Measurements from ENCODE around the gene PRR16.

The PRR16 gene

DNA sequence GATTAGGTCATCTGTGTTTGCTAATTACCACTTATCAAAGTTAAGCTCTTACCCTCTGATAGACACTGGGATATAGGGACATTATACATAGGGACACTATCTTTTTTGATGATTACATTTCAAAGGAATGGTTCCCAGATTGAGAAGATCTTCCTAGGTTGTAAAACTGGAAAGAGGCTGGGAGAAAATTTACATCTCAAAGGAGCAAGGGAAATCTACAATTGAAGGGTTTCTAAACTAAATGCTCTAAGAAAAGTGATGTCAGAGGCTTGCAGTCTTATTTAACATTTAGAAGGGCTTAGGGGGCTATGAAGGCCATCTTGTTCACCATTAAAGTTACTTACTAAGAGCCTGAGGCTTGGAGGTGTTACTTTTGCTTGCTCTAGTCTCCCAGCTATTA is 242.8 kb downstream of the PRR16 start:
- TF ChIP-seq TAF1 (IDR thresholded peaks at IDR 0.05; ENCODE audit: borderline replicate concordance, insufficient read depth, low read length) (no peak), FOXP2 (optimal IDR thresholded peaks at IDR 0.05; ENCODE audit: borderline replicate concordance, extremely low read depth, extremely low read length, insufficient read depth) (no peak), POLR2AphosphoS5 (IDR thresholded peaks at IDR 0.05; ENCODE audit: low read depth, low read length) (no peak), SIN3A (IDR thresholded peaks at IDR 0.05; ENCODE audit: borderline replicate concordance, insufficient read depth, low read length) (no peak)
- TF ChIP-seq, protein P1, sequence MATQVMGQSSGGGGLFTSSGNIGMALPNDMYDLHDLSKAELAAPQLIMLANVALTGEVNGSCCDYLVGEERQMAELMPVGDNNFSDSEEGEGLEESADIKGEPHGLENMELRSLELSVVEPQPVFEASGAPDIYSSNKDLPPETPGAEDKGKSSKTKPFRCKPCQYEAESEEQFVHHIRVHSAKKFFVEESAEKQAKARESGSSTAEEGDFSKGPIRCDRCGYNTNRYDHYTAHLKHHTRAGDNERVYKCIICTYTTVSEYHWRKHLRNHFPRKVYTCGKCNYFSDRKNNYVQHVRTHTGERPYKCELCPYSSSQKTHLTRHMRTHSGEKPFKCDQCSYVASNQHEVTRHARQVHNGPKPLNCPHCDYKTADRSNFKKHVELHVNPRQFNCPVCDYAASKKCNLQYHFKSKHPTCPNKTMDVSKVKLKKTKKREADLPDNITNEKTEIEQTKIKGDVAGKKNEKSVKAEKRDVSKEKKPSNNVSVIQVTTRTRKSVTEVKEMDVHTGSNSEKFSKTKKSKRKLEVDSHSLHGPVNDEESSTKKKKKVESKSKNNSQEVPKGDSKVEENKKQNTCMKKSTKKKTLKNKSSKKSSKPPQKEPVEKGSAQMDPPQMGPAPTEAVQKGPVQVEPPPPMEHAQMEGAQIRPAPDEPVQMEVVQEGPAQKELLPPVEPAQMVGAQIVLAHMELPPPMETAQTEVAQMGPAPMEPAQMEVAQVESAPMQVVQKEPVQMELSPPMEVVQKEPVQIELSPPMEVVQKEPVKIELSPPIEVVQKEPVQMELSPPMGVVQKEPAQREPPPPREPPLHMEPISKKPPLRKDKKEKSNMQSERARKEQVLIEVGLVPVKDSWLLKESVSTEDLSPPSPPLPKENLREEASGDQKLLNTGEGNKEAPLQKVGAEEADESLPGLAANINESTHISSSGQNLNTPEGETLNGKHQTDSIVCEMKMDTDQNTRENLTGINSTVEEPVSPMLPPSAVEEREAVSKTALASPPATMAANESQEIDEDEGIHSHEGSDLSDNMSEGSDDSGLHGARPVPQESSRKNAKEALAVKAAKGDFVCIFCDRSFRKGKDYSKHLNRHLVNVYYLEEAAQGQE (IDR thresholded peaks at IDR 0.05; ENCODE audit: insufficient read depth in 1 of 2, low read depth in 2 of 2, low read length in 2 of 2), result no peak

DNA sequence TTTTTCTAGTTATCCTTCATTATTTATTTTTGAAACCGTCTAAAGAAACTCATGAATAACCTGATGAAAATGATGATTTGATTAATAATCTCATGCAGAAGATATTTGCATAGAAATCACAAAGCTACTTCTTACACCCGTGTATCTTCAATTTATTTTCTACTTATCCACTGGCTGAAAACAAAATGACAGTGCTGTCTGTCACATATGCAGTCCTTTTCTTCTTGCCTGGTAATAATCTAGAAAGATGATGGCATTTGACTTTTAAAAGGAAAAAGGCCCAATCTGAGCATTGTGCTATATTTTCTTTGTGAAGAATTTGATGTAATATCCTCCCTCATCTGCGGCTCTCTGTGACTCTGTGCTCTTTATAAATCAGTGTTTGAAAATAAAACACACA is 253.3 kb downstream of the PRR16 start:
- TF ChIP-seq FOXP2 (optimal IDR thresholded peaks at IDR 0.05; ENCODE audit: borderline replicate concordance, extremely low read depth, extremely low read length, insufficient read depth), result no peak
- TF ChIP-seq POLR2AphosphoS5 (IDR thresholded peaks at IDR 0.05; ENCODE audit: low read depth, low read length), result no peak
- TF ChIP-seq, protein P1 (IDR thresholded peaks at IDR 0.05; ENCODE audit: insufficient read depth in 1 of 2, low read depth in 2 of 2, low read length in 2 of 2), result no peak
- TF ChIP-seq SIN3A (IDR thresholded peaks at IDR 0.05; ENCODE audit: borderline replicate concordance, insufficient read depth, low read length), result no peak
- no peak for TF ChIP-seq TAF1 (IDR thresholded peaks at IDR 0.05; ENCODE audit: borderline replicate concordance, insufficient read depth, low read length)

DNA sequence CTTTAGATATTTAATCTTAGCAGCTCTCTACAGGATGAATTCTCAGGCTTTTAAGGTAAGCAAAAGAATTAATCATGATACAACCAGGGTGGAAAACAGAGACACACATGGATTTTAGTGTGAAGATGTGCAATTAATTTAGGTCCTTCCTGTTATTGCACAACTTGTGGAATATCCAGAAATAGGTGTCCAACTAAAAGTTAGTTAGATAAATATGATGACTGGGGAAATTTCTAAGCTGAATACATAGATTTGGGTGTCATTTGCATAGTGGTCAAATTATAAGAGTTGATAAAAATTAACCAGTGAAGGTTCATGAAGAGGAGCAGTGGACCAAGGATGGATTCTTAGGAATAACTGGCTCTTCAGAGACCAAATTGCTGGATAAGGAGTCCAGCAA is 266.1 kb downstream of the PRR16 start:
- TF ChIP-seq POLR2AphosphoS5 (IDR thresholded peaks at IDR 0.05; ENCODE audit: low read depth, low read length) (no peak), SIN3A (IDR thresholded peaks at IDR 0.05; ENCODE audit: borderline replicate concordance, insufficient read depth, low read length) (no peak), TAF1 (IDR thresholded peaks at IDR 0.05; ENCODE audit: borderline replicate concordance, insufficient read depth, low read length) (no peak)
- TF ChIP-seq, protein P1 (IDR thresholded peaks at IDR 0.05; ENCODE audit: insufficient read depth in 1 of 2, low read depth in 2 of 2, low read length in 2 of 2), result no peak

GRCh38 chr5:120734033-120734432 is 269.9 kb downstream of the PRR16 start:
- TF ChIP-seq, protein P1 (IDR thresholded peaks at IDR 0.05; ENCODE audit: insufficient read depth in 1 of 2, low read depth in 2 of 2, low read length in 2 of 2), result no peak
- TF ChIP-seq FOXP2 (optimal IDR thresholded peaks at IDR 0.05; ENCODE audit: borderline replicate concordance, extremely low read depth, extremely low read length, insufficient read depth) (no peak), TAF1 (IDR thresholded peaks at IDR 0.05; ENCODE audit: borderline replicate concordance, insufficient read depth, low read length) (no peak), POLR2AphosphoS5 (IDR thresholded peaks at IDR 0.05; ENCODE audit: low read depth, low read length) (no peak), SIN3A (IDR thresholded peaks at IDR 0.05; ENCODE audit: borderline replicate concordance, insufficient read depth, low read length) (no peak)

DNA sequence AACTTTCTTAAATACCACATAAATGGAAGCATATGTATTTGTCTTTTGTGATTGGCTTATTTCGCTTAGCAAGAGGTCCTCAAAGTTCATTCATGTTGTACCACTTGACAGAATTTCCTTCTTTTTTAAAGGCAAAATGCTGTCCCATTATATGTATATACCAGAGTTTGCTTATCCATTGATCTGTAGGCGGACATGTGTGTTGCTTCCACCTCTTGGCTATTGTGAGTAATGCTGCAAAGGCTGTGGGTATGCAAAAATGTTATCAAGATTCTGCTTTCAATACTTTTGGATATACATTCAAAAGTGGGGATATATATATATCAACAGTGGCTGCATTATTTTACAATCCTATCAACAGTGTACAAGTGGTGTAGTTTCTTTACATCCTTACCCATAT is 271.0 kb downstream of the PRR16 start:
- TF ChIP-seq, protein P1 (IDR thresholded peaks at IDR 0.05; ENCODE audit: insufficient read depth in 1 of 2, low read depth in 2 of 2, low read length in 2 of 2), result no peak
- TF ChIP-seq FOXP2 (optimal IDR thresholded peaks at IDR 0.05; ENCODE audit: borderline replicate concordance, extremely low read depth, extremely low read length, insufficient read depth) (no peak), SIN3A (IDR thresholded peaks at IDR 0.05; ENCODE audit: borderline replicate concordance, insufficient read depth, low read length) (no peak), POLR2AphosphoS5 (IDR thresholded peaks at IDR 0.05; ENCODE audit: low read depth, low read length) (no peak), TAF1 (IDR thresholded peaks at IDR 0.05; ENCODE audit: borderline replicate concordance, insufficient read depth, low read length) (no peak)
